DND-41 (cell line): ENCODE measurements around the gene PCDH9.
A peak's percentile ranks its signal among the peaks of the same experiment; 100 is the strongest.

Source experiments
- ATAC-seq: fragments of 200-7000 bp; cut with Tn5 transposase; 3 replicates; pipeline ENCODE4 v1.9.1; 2021; ENCODE audit warnings: low read depth; ENCODE audit not compliant: insufficient read depth
- DNase-seq: peaks from one replicate; pipeline ENCODE4 v3.0.0-alpha.2; 2020
- H2AFZ ChIP-seq: 2 replicates; pipeline ENCODE4 v1.6.0; 2012; ENCODE audit warnings: low read depth, low read length
- H3K27ac ChIP-seq: 2 replicates; pipeline ENCODE4 v1.5.1; 2012; ENCODE audit warnings: low read length, inconsistent platforms
- H3K27me3 ChIP-seq: fragments of 200-600 bp; sonication (generic); 2 replicates; pipeline ENCODE4 v1.6.0; 2012; ENCODE audit warnings: low read length, mild to moderate bottlenecking, inconsistent platforms; ENCODE audit not compliant: insufficient read depth, poor library complexity
- H3K36me3 ChIP-seq: 2 replicates; pipeline ENCODE4 v1.5.1; 2012; ENCODE audit warnings: low read length, inconsistent platforms; ENCODE audit not compliant: insufficient read depth
- H3K4me1 ChIP-seq: 2 replicates; pipeline ENCODE4 v1.5.1; 2012; ENCODE audit warnings: mild to moderate bottlenecking, low read length; ENCODE audit not compliant: insufficient read depth
- H3K4me2 ChIP-seq: 2 replicates; pipeline ENCODE4 v1.6.0; 2012; ENCODE audit warnings: mild to moderate bottlenecking, moderate library complexity, low read length, inconsistent platforms; ENCODE audit not compliant: insufficient read depth
- H3K4me3 ChIP-seq, 2 experiments: fragments of 200-600 bp in 1 of 2; shearing (Covaris generic) in 1 of 2; 2 replicates each; pipeline ENCODE4 v1.5.1; 2012 to 2016; ENCODE audit warnings: inconsistent platforms in 2 of 2, low read length in 2 of 2, mild to moderate bottlenecking in 2 of 2, low read depth in 1 of 2, moderate library complexity in 1 of 2
- H3K79me2 ChIP-seq: 2 replicates; pipeline ENCODE4 v1.6.0; 2012; ENCODE audit warnings: low read length, inconsistent platforms; ENCODE audit not compliant: insufficient read depth
- H3K9ac ChIP-seq: 2 replicates; pipeline ENCODE4 v1.6.0; 2012; ENCODE audit warnings: low read depth, mild to moderate bottlenecking, inconsistent platforms, low read length, moderate library complexity
- H3K9me3 ChIP-seq: 2 replicates; pipeline ENCODE4 v1.5.1; 2012; ENCODE audit warnings: low read length, moderate library complexity, mild to moderate bottlenecking, inconsistent platforms; ENCODE audit not compliant: insufficient read depth, severe bottlenecking
- H4K20me1 ChIP-seq: 2 replicates; pipeline ENCODE4 v1.6.0; 2012; ENCODE audit warnings: low read length; ENCODE audit not compliant: insufficient read depth
- CTCF ChIP-seq: IDR thresholded peaks from 2 replicates; pipeline ENCODE4 v1.5.1; 2012; ENCODE audit warnings: borderline replicate concordance, low read length, moderate library complexity, mild to moderate bottlenecking; ENCODE audit not compliant: poor library complexity, severe bottlenecking; ENCODE audit errors: extremely low read depth
- EZH2 ChIP-seq: IDR thresholded peaks from 3 replicates; pipeline ENCODE4 v1.6.1; 2012; ENCODE audit warnings: borderline replicate concordance, low read depth, mild to moderate bottlenecking, moderate library complexity, low read length, inconsistent platforms; ENCODE audit not compliant: severe bottlenecking

The PCDH9 gene

DNA sequence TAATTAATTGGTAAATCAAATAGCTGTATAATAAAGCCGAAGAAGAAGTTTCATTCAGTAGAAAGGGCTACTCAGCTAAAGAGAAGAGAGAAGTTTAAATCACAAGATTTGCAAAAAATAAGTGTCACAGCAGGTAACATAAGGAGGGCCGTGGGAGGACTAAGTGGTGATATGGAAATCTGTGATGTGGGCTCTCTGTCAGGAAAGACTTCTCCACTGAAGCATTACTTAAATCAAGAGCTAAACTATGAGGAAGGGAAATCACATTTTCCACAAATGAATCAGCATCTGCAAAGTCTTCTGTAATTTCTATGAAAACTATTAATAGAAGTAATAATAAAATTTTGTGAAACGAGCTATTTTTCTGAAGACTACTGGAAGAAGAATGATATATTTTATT, 153.8 kb downstream of the PCDH9 start:
- no peak overlapping the region for H3K9ac ChIP-seq
- H3K79me2 ChIP-seq, result no peaks in the 10 kb centered on the region
- H3K27ac ChIP-seq, result no peak overlapping the region
- no peaks in the 10 kb centered on the region for H3K4me1 ChIP-seq
- DNase-seq, result no peak
- no peak overlapping the region for H3K4me3 ChIP-seq
- no peaks in the 10 kb centered on the region for H3K27me3 ChIP-seq
- no peaks in the 10 kb centered on the region for H3K36me3 ChIP-seq
- no peaks in the 10 kb centered on the region for H4K20me1 ChIP-seq
- no peak overlapping the region for H2AFZ ChIP-seq
- no peaks in the 10 kb centered on the region for H3K9me3 ChIP-seq
- H3K4me2 ChIP-seq, result no peak overlapping the region
- no peak for TF ChIP-seq CTCF
- ATAC-seq, result no peak

DNA sequence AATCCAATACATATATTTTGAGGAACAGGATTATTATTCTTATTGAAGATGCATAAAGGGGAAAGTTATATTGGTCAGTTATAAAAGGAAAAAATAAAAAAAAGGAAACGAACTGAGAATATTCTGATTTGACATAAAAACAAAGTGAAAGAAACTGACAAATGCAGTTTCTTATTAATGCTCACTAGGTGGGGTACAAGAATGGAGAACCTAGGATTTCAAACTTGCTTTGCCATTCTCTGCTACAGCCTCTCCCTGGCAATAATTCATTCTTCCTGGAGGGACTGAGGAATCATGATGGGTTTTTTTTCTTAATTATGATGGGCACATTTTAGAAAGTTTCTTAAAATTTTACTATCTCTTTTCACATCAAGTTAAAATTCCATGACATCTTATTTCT, 154.9 kb downstream of the PCDH9 start:
- Histone ChIP-seq H3K9me3 (no peaks in the 10 kb centered on the region), H3K4me2 (no peak overlapping the region), H3K9ac (no peak overlapping the region), H3K4me1 (no peaks in the 10 kb centered on the region), H3K27ac (no peak overlapping the region), H3K36me3 (no peaks in the 10 kb centered on the region), H3K4me3 (no peak overlapping the region), H3K27me3 (no peaks in the 10 kb centered on the region), H4K20me1 (no peaks in the 10 kb centered on the region), H2AFZ (no peak overlapping the region), H3K79me2 (no peaks in the 10 kb centered on the region)
- no peak for TF ChIP-seq CTCF
- no peak for TF ChIP-seq EZH2
- ATAC-seq (no peak), DNase-seq (no peak)

DNA sequence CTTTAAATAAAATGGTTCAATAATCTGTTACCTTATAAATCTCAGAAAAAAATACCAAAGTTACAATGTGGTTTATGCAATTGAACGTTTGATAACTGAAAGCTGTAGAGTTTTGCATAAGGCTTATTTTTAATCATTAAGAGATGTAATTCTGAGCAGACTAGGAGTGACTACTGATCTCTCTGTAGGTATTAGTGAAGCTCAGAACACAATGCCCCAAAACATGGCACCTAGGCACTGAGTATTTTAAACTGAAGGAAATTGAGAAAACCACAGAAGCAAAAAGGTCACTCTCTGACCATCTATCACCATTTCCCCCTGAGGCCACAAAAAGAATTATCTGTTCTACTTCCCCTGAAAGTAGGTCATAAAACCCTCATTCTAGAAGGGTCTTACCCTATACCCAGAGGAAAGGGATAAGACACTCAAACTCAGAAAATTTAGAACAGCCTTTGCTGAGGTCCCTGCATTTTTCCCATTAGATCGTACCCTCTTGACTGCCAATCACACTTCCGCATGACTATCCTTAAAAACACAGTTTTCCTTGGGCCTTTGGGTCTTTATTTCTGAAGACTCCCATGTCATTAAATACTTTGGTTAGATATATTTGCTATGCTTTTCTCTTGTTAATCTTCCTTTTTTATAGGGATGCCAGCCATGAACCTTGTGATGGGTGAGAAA, 158.1 kb downstream of the PCDH9 start:
- Histone ChIP-seq H3K27me3 (no peaks in the 10 kb centered on the region), H3K9ac (no peak overlapping the region), H3K4me1 (no peaks in the 10 kb centered on the region), H3K9me3 (no peaks in the 10 kb centered on the region), H3K27ac (no peak overlapping the region), H3K4me2 (no peak overlapping the region), H2AFZ (0 out of 2 replicates have a peak overlapping the region, but pooled peaks have one; percentile 11), H4K20me1 (no peaks in the 10 kb centered on the region), H3K36me3 (no peaks in the 10 kb centered on the region), H3K79me2 (no peaks in the 10 kb centered on the region), H3K4me3 (no peak overlapping the region)
- ATAC-seq, result no peak
- no peak for TF ChIP-seq CTCF
- TF ChIP-seq EZH2, result no peak
- DNase-seq, result no peak
